ENCODE measurements around the gene FN3K. TPM values are rescaled to one million over a fixed set of nuclear protein-coding genes. Genes with fewer than 3 reads are reported as not detected.

FN3K gene
- total and polyA plus RNA-seq, 7 experiments from 2014 or later, result 0.97 to 14.1 (median 4.1) TPM

GRCh38 chr17:82797061-82797460 is 61.6 kb downstream of the FN3K start:
- CTCF ChIA-PET, result no interaction called here
- no peak for ATAC-seq

GRCh38 chr17:82798752-82799151 is 63.3 kb downstream of the FN3K start:
- peaks cover 0 to 25% (median 0%) of the 10 kb centered on the region in 3 experiments for H3K36me3 ChIP-seq (ENCODE audit: control insufficient read depth in 2 of 3, insufficient read depth in 3 of 3, low read length in 3 of 3)
- no peaks in the 10 kb centered on the region for H3K4me1 ChIP-seq (ENCODE audit: control insufficient read depth in 2 of 2, insufficient read depth in 2 of 2, low read length in 2 of 2)
- Mint-ChIP-seq H3K27ac (peak overlapping the region in 1 of 9 donors; percentile 45), H3K9me3 (peaks cover 0 to 4% (median 0%) of the 10 kb centered on the region in 11 donors), H3K27me3 (no peaks in the 10 kb centered on the region), H3K4me3 (no peak overlapping the region), H3K36me3 (peaks cover 4 to 34% (median 8%) of the 10 kb centered on the region in 5 donors), H3K4me1 (peaks cover 4 to 19% (median 8%) of the 10 kb centered on the region in 7 donors)
- intact Hi-C loops (cut with micrococcal nuclease), result no loop called here
- ATAC-seq (no peak), DNase-seq (no peak)
- H3K27ac ChIP-seq (ENCODE audit: low read depth, low read length), result no peak overlapping the region
- no peak overlapping the region for H3K4me3 ChIP-seq (ENCODE audit: low read length)
- POLR2A ChIA-PET, result no interaction called here
- CTCF ChIA-PET, result no interaction called here
- H3K9me3 ChIP-seq (ENCODE audit: control insufficient read depth in 2 of 3, low read length in 3 of 3), result no peaks in the 10 kb centered on the region
- H3K27me3 ChIP-seq (ENCODE audit: control insufficient read depth in 2 of 2, insufficient read depth in 2 of 2, low read length in 2 of 2), result no peaks in the 10 kb centered on the region

More at GRCh38 chr17:82797061-82797460, 61.6 kb downstream of the FN3K start:
- Histone ChIP-seq H3K9me3 (ENCODE audit: control insufficient read depth in 2 of 3, low read length in 3 of 3) (no peaks in the 10 kb centered on the region), H3K27ac (ENCODE audit: low read depth, low read length) (no peak overlapping the region), H3K4me1 (ENCODE audit: control insufficient read depth in 2 of 2, insufficient read depth in 2 of 2, low read length in 2 of 2) (no peaks in the 10 kb centered on the region), H3K4me3 (ENCODE audit: low read length) (no peak overlapping the region), H3K36me3 (ENCODE audit: control insufficient read depth in 2 of 3, insufficient read depth in 3 of 3, low read length in 3 of 3) (peaks cover 0 to 22% (median 0%) of the 10 kb centered on the region in 3 experiments), H3K27me3 (ENCODE audit: control insufficient read depth in 2 of 2, insufficient read depth in 2 of 2, low read length in 2 of 2) (no peaks in the 10 kb centered on the region)
- peaks cover 4 to 26% (median 5%) of the 10 kb centered on the region in 5 donors for H3K36me3 Mint-ChIP-seq
- POLR2A ChIA-PET, result no interaction called here
- no peaks in the 10 kb centered on the region for H3K27me3 Mint-ChIP-seq
- DNase-seq, result no peak
- H3K4me3 Mint-ChIP-seq, result no peak overlapping the region
- H3K4me1 Mint-ChIP-seq, result peaks cover 1 to 9% (median 4%) of the 10 kb centered on the region in 7 donors
- H3K9me3 Mint-ChIP-seq, result peaks cover 0 to 4% (median 0%) of the 10 kb centered on the region in 11 donors
- H3K27ac Mint-ChIP-seq, result peak overlapping the region in 1 of 9 donors; percentile 72
- intact Hi-C loops (cut with micrococcal nuclease), result no loop called here

- no peak overlapping the region for H3K4me3 Mint-ChIP-seq
- ChIA-PET POLR2A (no interaction called here), CTCF (interaction anchor here (1.3 kb wide), 1 partner anchor 115 kb away, joined by 3 read pairs; no protein-coding TSS in a partner anchor)
Measured at GRCh38 chr17:82799591-82799990, 64.2 kb downstream of the FN3K start.

More at GRCh38 chr17:82799591-82799990, 64.2 kb downstream of the FN3K start:
- ATAC-seq (no peak), DNase-seq (no peak)
- H3K27ac Mint-ChIP-seq, result peak overlapping the region in 1 of 9 donors; percentile 12
- H3K4me1 Mint-ChIP-seq, result peaks cover 4 to 19% (median 8%) of the 10 kb centered on the region in 7 donors
- Histone ChIP-seq H3K27me3 (ENCODE audit: control insufficient read depth in 2 of 2, insufficient read depth in 2 of 2, low read length in 2 of 2) (no peaks in the 10 kb centered on the region), H3K27ac (ENCODE audit: low read depth, low read length) (no peak overlapping the region), H3K36me3 (ENCODE audit: control insufficient read depth in 2 of 3, insufficient read depth in 3 of 3, low read length in 3 of 3) (peaks cover 0 to 21% (median 0%) of the 10 kb centered on the region in 3 experiments), H3K4me3 (ENCODE audit: low read length) (no peak overlapping the region), H3K9me3 (ENCODE audit: control insufficient read depth in 2 of 3, low read length in 3 of 3) (no peaks in the 10 kb centered on the region), H3K4me1 (ENCODE audit: control insufficient read depth in 2 of 2, insufficient read depth in 2 of 2, low read length in 2 of 2) (no peaks in the 10 kb centered on the region)
- peaks cover 4 to 34% (median 8%) of the 10 kb centered on the region in 5 donors for H3K36me3 Mint-ChIP-seq
- H3K27me3 Mint-ChIP-seq, result no peaks in the 10 kb centered on the region
- intact Hi-C loops (cut with micrococcal nuclease), result no loop called here
- peaks cover 0 to 4% (median 0%) of the 10 kb centered on the region in 11 donors for H3K9me3 Mint-ChIP-seq

Other genes starting within 250 kb of the FN3K start
- gene FOXK2, start 215.9 kb upstream of the FN3K start, total RNA-seq, result 10 to 100 TPM; 36.5 to 67.1 (median 48.4) TPM
- 1 to 10 TPM; 4.2 to 4.8 TPM for gene FOXK2, start 215.9 kb upstream of the FN3K start, polyA plus RNA-seq
- 10 to 100 TPM; 44.9 to 91.6 (median 68.4) TPM for gene WDR45B, start 87.2 kb upstream of the FN3K start, total RNA-seq
- 10 to 100 TPM; 30.5 to 36.8 TPM for gene WDR45B, start 87.2 kb upstream of the FN3K start, polyA plus RNA-seq
- 1 to 10 TPM; 2.8 to 6.1 (median 3.6) TPM for gene RAB40B, start 36.9 kb upstream of the FN3K start, total RNA-seq
- 1 to 10 TPM; 1.3 to 2.5 TPM for gene RAB40B, start 36.9 kb upstream of the FN3K start, polyA plus RNA-seq
- gene FN3KRP, start 18.9 kb upstream of the FN3K start, total RNA-seq, result 10 to 100 TPM; 29.9 to 38.7 (median 35.7) TPM
- 10 to 100 TPM; 31.5 to 32.8 TPM for gene FN3KRP, start 18.9 kb upstream of the FN3K start, polyA plus RNA-seq
- gene TBCD, start 16.4 kb downstream of the FN3K start, total RNA-seq, result 100 to 1,000 TPM in 4 of 5 experiments, 10 to 100 TPM in 1; 99.2 to 255 (median 226) TPM
- 100 to 1,000 TPM in 1 of 2 donors, 10 to 100 TPM in 1; 61.5 to 103 TPM for gene TBCD, start 16.4 kb downstream of the FN3K start, polyA plus RNA-seq
- gene ZNF750, start 104.4 kb downstream of the FN3K start, total RNA-seq, result not detected
- gene ZNF750, start 104.4 kb downstream of the FN3K start, polyA plus RNA-seq, result under 1 TPM in 1 of 2 donors, not detected in 1; 0.13 TPM

Measured in naive thymus-derived CD4-positive, alpha-beta T cell (primary cell).